AG04449 (cell line): ENCODE results near the gene CANT1.

Experiments
- CTCF ChIA-PET: fragments of 350-600 bp; formaldehyde crosslinking; extraction: SDS; loops from one replicate; lab custom pipeline; 2021; ENCODE audit warnings: antibody characterized with exemption; lab: Yijun Ruan, JAX
- POLR2A ChIA-PET: fragments of 400-600, 350-600 bp; formaldehyde crosslinking; extraction: SDS; loops from one replicate; lab custom pipeline; 2020; ENCODE audit warnings: antibody characterized with exemption, inconsistent platforms; lab: Yijun Ruan, JAX
- DNase-seq: peaks from one replicate; pipeline ENCODE4 v3.0.0-alpha.2; 2010; ENCODE audit warnings: low read depth, low spot score
- H3K4me3 ChIP-seq: 2 replicates; pipeline ENCODE4 v1.5.1; 2011; ENCODE audit warnings: low read depth, mild to moderate bottlenecking, control low read depth, low read length
- TF ChIP-seq, protein P1 (sequence below): IDR thresholded peaks from one replicate; pipeline ENCODE4 v1.5.1; 2011; ENCODE audit warnings: mild to moderate bottlenecking, moderate library complexity, low read length, control low read depth, inconsistent platforms; ENCODE audit not compliant: insufficient read depth; ENCODE audit errors: missing control alignments

Gene CANT1

GRCh38 chr17:78956254-78956653 is 53.3 kb downstream of the CANT1 start:
- TF ChIP-seq, protein P1, sequence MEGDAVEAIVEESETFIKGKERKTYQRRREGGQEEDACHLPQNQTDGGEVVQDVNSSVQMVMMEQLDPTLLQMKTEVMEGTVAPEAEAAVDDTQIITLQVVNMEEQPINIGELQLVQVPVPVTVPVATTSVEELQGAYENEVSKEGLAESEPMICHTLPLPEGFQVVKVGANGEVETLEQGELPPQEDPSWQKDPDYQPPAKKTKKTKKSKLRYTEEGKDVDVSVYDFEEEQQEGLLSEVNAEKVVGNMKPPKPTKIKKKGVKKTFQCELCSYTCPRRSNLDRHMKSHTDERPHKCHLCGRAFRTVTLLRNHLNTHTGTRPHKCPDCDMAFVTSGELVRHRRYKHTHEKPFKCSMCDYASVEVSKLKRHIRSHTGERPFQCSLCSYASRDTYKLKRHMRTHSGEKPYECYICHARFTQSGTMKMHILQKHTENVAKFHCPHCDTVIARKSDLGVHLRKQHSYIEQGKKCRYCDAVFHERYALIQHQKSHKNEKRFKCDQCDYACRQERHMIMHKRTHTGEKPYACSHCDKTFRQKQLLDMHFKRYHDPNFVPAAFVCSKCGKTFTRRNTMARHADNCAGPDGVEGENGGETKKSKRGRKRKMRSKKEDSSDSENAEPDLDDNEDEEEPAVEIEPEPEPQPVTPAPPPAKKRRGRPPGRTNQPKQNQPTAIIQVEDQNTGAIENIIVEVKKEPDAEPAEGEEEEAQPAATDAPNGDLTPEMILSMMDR = no peak
- no peak for DNase-seq
- H3K4me3 ChIP-seq = no peak overlapping the region
- ChIA-PET CTCF (interaction anchor here (1.2 to 10.6 kb wide), 2 partner anchors 15 to 19 kb away, joined by 3 to 107 read pairs; no protein-coding TSS in a partner anchor), POLR2A (no interaction called here)

- CTCF ChIA-PET = interaction anchor here (6.4 kb wide), 1 partner anchor 17 kb away, joined by 41 read pairs; no protein-coding TSS in a partner anchor
- H3K4me3 ChIP-seq = no peak overlapping the region
- DNase-seq = no peak
- TF ChIP-seq, protein P1 = no peak
- POLR2A ChIA-PET = no interaction called here
These were observed 54.9 kb downstream of the CANT1 start for GRCh38 chr17:78954684-78955083.

DNA sequence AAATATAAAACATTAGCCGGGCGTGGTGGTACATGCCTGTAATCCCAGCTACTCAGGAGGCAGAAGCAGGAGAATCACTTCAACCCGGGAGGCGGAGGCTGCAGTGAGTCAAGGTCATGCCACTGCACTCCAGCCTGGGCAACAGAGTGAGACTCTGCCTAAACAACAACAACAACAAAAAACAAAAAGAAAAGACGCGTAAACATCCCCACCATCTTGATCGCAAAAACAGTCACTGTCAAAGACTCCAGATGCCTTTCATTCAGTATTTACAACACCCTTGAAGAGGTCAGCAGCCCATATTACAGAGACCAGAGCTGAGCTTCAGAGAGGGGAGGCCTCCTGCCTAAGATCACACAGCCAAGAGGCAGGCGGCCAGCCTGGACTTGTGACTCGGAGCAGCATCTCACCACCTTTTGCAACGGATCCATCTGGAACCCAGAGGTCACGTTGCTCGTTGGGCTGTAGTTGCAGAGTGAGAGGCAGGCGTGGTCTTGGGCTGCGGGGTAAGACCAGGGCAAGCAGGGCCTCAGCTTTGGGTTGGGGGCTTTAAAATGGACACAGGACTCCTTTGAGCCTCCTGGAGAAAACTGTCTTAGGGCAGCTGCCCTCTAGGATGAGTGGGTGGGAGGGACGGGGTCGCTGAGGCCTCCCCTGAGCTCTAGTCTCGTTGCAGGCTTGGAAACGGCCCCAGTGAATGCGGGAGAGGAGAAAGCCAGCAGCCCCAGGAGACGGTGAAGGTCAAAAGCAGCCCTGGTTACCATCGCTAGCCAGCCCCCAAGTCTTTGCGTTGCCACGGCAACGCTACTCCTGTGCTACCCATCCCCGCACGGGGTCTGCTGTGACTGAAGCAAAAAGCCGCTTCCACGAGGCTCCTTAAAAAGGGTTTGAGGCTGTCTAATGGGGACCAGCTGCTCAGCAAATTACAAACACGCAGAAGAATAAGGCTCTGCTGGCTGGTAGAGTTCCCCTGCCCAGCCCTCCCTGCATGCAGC is 55.9 kb downstream of the CANT1 start:
- TF ChIP-seq, protein P1 = no peak
- POLR2A ChIA-PET = interaction anchor here (1.0 kb wide), 1 partner anchor 18 kb away, joined by 3 read pairs; no protein-coding TSS in a partner anchor
- DNase-seq = no peak
- H3K4me3 ChIP-seq = no peak overlapping the region
- CTCF ChIA-PET = interaction anchor here (1.0 to 6.4 kb wide), 4 partner anchors 9 to 57 kb away, joined by 3 to 41 read pairs (median 4); no protein-coding TSS in a partner anchor

DNA sequence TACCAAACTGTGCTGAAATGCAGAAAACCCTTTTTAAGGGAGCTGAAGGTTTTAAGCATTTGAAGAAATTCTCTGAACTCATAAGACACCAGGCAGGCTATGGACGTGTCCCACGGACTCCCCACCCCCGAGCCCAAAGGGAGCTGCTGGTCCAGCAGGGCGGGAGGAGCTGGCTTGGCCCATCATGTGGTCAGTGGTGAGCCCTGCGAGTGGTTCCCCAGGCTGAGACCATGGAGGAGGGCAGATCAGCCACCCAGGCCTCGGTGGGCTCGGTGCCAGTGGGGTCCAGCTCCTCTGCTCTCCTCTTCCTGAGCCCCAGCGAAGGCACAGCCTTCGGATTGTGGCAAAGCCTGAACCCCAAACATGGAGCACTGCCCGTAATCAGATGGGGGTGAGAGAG is 56.9 kb downstream of the CANT1 start:
- CTCF ChIA-PET = interaction anchor here (1.0 to 6.4 kb wide), 5 partner anchors 10 to 87 kb away, joined by 3 to 41 read pairs (median 4); no protein-coding TSS in a partner anchor
- TF ChIP-seq, protein P1 = no peak
- no peak overlapping the region for H3K4me3 ChIP-seq
- POLR2A ChIA-PET = interaction anchor here (1.0 kb wide), 1 partner anchor 17 kb away, joined by 3 read pairs; no protein-coding TSS in a partner anchor
- DNase-seq = no peak

DNA sequence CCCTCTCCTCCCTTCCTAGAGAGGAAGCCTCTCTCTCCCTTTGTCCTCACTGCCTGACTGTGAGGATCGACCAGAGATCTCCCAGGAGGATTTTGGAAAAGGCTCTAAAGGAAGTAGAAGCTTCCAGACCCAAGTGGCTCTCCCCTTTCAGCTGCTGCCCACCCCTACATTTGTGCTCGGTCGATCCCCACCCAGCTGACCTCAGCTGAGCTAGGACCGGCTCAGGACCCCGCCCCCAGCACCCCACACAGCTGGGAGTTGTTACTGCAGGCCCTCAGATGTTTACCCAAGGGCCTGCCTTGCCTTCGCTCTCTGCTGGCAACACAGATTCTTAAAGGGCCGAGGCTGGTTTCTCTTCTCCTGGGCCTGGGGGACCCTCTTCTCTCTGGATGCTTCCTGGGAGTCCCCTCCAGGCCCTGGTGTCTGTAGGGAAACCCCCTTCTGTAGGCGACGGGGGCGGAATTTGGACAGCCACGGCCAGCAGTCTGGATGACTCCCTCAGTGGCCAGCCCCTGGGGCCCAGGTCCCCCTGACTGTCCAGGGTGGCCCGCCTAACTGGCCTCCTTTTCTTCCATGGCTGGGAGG is 57.5 kb downstream of the CANT1 start:
- ChIA-PET CTCF (interaction anchor here (1.0 to 6.4 kb wide), 5 partner anchors 11 to 86 kb away, joined by 3 to 41 read pairs (median 4); no protein-coding TSS in a partner anchor), POLR2A (no interaction called here)
- TF ChIP-seq, protein P1 = no peak
- no peak for DNase-seq
- H3K4me3 ChIP-seq = no peak overlapping the region
